ENCODE data around the gene C8G.

DNA sequence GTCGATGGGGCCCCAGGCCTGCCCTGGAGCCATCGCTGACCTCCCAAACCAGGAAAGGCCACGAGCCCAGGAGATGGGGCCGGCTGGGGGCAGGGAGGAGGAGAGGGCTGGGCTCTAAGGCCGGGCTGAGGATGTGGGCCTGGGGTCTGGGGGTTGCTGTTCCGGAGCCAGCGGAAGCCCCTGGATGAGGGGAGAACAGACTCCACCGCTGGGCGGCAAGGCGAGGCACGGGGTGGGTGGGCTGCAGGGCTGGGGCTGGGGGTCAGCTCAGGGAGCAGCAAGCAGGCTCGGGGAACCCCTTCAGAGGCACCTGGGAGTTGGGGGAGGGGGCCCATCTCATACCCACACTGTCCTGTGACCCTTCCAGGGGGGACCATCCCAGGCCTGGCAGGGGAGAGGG lies 18.7 kb downstream of the C8G start:
- TF ChIP-seq, protein P1, sequence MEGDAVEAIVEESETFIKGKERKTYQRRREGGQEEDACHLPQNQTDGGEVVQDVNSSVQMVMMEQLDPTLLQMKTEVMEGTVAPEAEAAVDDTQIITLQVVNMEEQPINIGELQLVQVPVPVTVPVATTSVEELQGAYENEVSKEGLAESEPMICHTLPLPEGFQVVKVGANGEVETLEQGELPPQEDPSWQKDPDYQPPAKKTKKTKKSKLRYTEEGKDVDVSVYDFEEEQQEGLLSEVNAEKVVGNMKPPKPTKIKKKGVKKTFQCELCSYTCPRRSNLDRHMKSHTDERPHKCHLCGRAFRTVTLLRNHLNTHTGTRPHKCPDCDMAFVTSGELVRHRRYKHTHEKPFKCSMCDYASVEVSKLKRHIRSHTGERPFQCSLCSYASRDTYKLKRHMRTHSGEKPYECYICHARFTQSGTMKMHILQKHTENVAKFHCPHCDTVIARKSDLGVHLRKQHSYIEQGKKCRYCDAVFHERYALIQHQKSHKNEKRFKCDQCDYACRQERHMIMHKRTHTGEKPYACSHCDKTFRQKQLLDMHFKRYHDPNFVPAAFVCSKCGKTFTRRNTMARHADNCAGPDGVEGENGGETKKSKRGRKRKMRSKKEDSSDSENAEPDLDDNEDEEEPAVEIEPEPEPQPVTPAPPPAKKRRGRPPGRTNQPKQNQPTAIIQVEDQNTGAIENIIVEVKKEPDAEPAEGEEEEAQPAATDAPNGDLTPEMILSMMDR (IDR thresholded peaks at IDR 0.05) = no peak
- no peak for TF ChIP-seq EZH2 (IDR thresholded peaks at IDR 0.05; ENCODE audit: borderline replicate concordance, insufficient read depth, low read depth, low read length, poor library complexity, severe bottlenecking)

All from B cell (primary cell).